A549 (cell line): ENCODE measurements around the gene TRIM22.

Source experiments
- POLR2A ChIP-seq: IDR thresholded peaks from 2 replicates; pipeline ENCODE4 v1.6.1; 2012; ENCODE audit warnings: mild to moderate bottlenecking, low read length
- RAD21 ChIP-seq, 2 experiments: fragments of >200 bp in 1 of 2; sonication (Bioruptor Twin) in 1 of 2; formaldehyde crosslinking in 1 of 2; IDR thresholded peaks in 1 of 2; conservative IDR thresholded peaks in 1 of 2; 2 replicates in 1 of 2; 3 replicates in 1 of 2; pipeline ENCODE4 v1.6.1; 2012 to 2018; ENCODE audit warnings: inconsistent platforms in 1 of 2
- RFX5 ChIP-seq: fragments of 450-650 bp; IDR thresholded peaks from 2 replicates; pipeline ENCODE4 v1.7.1; 2014; ENCODE audit warnings: antibody characterized with exemption, mild to moderate bottlenecking, moderate library complexity

- TF ChIP-seq RFX5, result no peak
- no peak for TF ChIP-seq RAD21 (conservative IDR thresholded peaks at IDR 0.05 in 1 of 2, IDR thresholded peaks at IDR 0.05 in 1 of 2)
- TF ChIP-seq POLR2A, result no peak
Measured at GRCh38 chr11:5703741-5704536, 14.3 kb downstream of the TRIM22 start.
